ENCODE data around the gene RALGPS1.

- TF ChIP-seq CTCF (IDR thresholded peaks at IDR 0.05) (no peak), POLR2A (IDR thresholded peaks at IDR 0.05) (no peak)
Observed at GRCh38 chr9:127175764-127176163, 261.2 kb downstream of the RALGPS1 start.

Measured in lower leg skin (tissue), 3 donors.